Transverse colon (tissue), 4 donors: ENCODE measurements around the gene HMG20A. TPM values are rescaled to one million over a fixed set of nuclear protein-coding genes. Genes with fewer than 3 reads are reported as not detected.

Experiments used
- DNase-seq: peaks from one replicate; pipeline ENCODE4 v3.0.0-alpha.2; 2019
- H3K27ac ChIP-seq, 4 donors: fragments of 200-600 bp; sonication (generic); 2 replicates each; pipeline ENCODE4 v1.5.1; 2016 to 2018; ENCODE audit warnings: inconsistent platforms in 4 of 4
- H3K27me3 ChIP-seq: fragments of 200-600 bp; sonication (generic); 2 replicates; pipeline ENCODE4 v1.5.1; 2017; ENCODE audit warnings: inconsistent platforms
- H3K36me3 ChIP-seq, 4 donors: fragments of 200-600 bp; sonication (generic); 2 replicates each; pipeline ENCODE4 v1.5.1; 2017 to 2019; ENCODE audit warnings: inconsistent platforms in 4 of 4
- H3K4me1 ChIP-seq, 4 donors: fragments of 200-600 bp; sonication (generic); 2 replicates each; pipeline ENCODE4 v1.5.1; 2017 to 2020; ENCODE audit warnings: inconsistent platforms in 4 of 4
- H3K4me3 ChIP-seq, 4 donors: fragments of 200-600 bp; sonication (generic); 1 replicate in 1 of 4; 2 replicates in 3 of 4; pipeline versions ENCODE4 v1.5.1 to v1.6.1; 2017 to 2019; ENCODE audit warnings: inconsistent platforms in 4 of 4
- H3K9me3 ChIP-seq, 2 donors: fragments of 200-600 bp; sonication (generic); 2 replicates each; pipeline ENCODE4 v1.5.1; 2017 to 2019; ENCODE audit warnings: inconsistent platforms in 2 of 2
- EP300 ChIP-seq: sonication (generic); formaldehyde crosslinking; IDR thresholded peaks from one replicate; pipeline ENCODE4 v1.6.1; 2017; ENCODE audit warnings: antibody characterized with exemption, low read depth
- POLR2A ChIP-seq: fragments of 450-650 bp; IDR thresholded peaks from one replicate; pipeline ENCODE4 v1.6.1; 2016; ENCODE audit warnings: antibody characterized with exemption, mild to moderate bottlenecking, moderate library complexity
- POLR2AphosphoS5 ChIP-seq, 3 donors: sonication (generic); formaldehyde crosslinking; IDR thresholded peaks; one replicate each; pipeline ENCODE4 v1.6.1; 2016; ENCODE audit warnings: antibody characterized with exemption in 3 of 3
- WGBS, 2 donors: methylation state at CpG; one replicate each; pipeline ENCODE4 v1.1.5; 2018; ENCODE audit warnings: low coverage in 1 of 2; 5-methylcytosine and 5-hydroxymethylcytosine counted together
- in situ Hi-C, 4 donors: fragments of 200-750 bp; cut with MboI; loops; one replicate each; pipeline versions ENCODE4 v1.15.0 to v1.15.1; 2017; ENCODE audit warnings: low sequenced_read_pairs in 3 of 4, low pct_ligation_motif_present in 1 of 4, low pct_unique_long_range_greater_than_20kb in 1 of 4
- intact Hi-C: fragments of 100-400 bp; cut with DNase I; formaldehyde crosslinking; loops from one replicate; pipeline ENCODE4 v1.15.1; 2023; ENCODE audit warnings: low total_unique reads
- total RNA-seq, 4 donors: library from RNA; depleted of rRNA; stranded (reverse); fragments of >200 nt; gene quantifications; one replicate each; pipeline ENCODE4 v1.1.0, GENCODE V29; 2016
- TF ChIP-seq, protein P1 (sequence below), 5 experiments: fragments of 200-600 bp in 3 of 5; fragments of 450-650 bp in 2 of 5; sonication (generic) in 3 of 5; IDR thresholded peaks; 1 replicate in 2 of 5; 2 replicates in 3 of 5; pipeline ENCODE4 v1.5.1; 2016 to 2017; ENCODE audit warnings: antibody characterized with exemption in 5 of 5, inconsistent platforms in 3 of 5, mild to moderate bottlenecking in 2 of 5, moderate library complexity in 1 of 5

HMG20A gene
- total RNA-seq, 4 donors from 2014 or later, result 27.5 to 51.1 (median 37.0) TPM

DNA sequence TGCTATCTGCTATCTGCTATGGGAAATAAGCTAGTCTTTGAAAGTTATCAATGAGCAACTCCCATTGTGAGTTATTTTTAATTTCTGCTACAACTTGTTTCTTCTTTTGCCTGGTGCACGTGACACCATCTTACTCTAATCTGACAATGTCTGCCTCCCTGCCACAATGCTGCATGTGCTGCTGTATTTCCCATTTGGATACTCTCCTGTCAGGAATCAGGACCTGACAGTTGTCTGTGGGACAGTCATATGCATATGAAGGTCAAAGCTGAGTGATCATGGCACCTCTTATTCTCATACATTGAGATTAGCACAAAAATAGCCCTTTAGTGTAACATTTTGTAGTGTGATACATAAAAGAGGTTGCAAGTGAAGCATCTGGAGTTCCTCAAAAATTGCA lies 45.8 kb downstream of the HMG20A start:
- in situ Hi-C loops, result no loop called here
- no peak for DNase-seq
- 78 to 90% methylated on average over 1 of the region's 1 CpG for WGBS, 2 donors
- Histone ChIP-seq H3K27ac (no peak overlapping the region), H3K9me3 (no peaks in the 10 kb centered on the region), H3K4me3 (no peak overlapping the region), H3K27me3 (no peaks in the 10 kb centered on the region), H3K36me3 (peaks cover 0 to 58% (median 25%) of the 10 kb centered on the region in 4 donors), H3K4me1 (peaks cover 0 to 2% (median 0%) of the 10 kb centered on the region in 4 donors)
- intact Hi-C loops, result no loop called here
- TF ChIP-seq POLR2AphosphoS5 (IDR thresholded peaks at IDR 0.05), result no peak
- TF ChIP-seq POLR2A, result no peak
- no peak for TF ChIP-seq EP300
- TF ChIP-seq, protein P1, sequence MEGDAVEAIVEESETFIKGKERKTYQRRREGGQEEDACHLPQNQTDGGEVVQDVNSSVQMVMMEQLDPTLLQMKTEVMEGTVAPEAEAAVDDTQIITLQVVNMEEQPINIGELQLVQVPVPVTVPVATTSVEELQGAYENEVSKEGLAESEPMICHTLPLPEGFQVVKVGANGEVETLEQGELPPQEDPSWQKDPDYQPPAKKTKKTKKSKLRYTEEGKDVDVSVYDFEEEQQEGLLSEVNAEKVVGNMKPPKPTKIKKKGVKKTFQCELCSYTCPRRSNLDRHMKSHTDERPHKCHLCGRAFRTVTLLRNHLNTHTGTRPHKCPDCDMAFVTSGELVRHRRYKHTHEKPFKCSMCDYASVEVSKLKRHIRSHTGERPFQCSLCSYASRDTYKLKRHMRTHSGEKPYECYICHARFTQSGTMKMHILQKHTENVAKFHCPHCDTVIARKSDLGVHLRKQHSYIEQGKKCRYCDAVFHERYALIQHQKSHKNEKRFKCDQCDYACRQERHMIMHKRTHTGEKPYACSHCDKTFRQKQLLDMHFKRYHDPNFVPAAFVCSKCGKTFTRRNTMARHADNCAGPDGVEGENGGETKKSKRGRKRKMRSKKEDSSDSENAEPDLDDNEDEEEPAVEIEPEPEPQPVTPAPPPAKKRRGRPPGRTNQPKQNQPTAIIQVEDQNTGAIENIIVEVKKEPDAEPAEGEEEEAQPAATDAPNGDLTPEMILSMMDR (IDR thresholded peaks at IDR 0.05), result no peak

DNA sequence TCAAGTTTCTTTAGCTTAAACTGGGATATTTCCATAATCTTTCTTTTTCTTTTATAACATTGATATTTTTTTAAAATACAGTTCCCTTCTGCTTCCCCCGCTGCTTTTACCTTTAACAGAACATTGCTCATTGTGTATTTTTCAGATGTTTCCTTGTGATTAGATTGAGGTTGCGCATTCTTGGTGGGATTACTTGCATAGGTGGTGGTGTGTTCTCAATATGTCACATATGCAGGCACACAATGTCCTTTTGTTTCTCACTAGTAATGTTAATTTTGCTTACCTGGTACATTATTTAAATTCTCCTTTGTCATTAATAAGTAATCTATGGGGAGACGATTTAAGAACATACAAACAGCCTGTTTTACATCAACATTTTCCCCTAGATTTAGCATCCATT lies 48.2 kb downstream of the HMG20A start:
- TF ChIP-seq POLR2A, result no peak
- no peak for TF ChIP-seq POLR2AphosphoS5 (IDR thresholded peaks at IDR 0.05)
- TF ChIP-seq, protein P1 (IDR thresholded peaks at IDR 0.05), result no peak
- no peak for TF ChIP-seq EP300
- no peaks in the 10 kb centered on the region for H3K9me3 ChIP-seq
- H3K4me1 ChIP-seq, result peaks cover 0 to 2% (median 0%) of the 10 kb centered on the region in 4 donors
- intact Hi-C loops, result no loop called here
- no peak overlapping the region for H3K4me3 ChIP-seq
- in situ Hi-C loops, result no loop called here
- H3K27me3 ChIP-seq, result no peaks in the 10 kb centered on the region
- WGBS, 2 donors, result 80 to 97% methylated on average over 3 of the region's 3 CpGs
- peaks cover 0 to 71% (median 28%) of the 10 kb centered on the region in 4 donors for H3K36me3 ChIP-seq
- no peak overlapping the region for H3K27ac ChIP-seq
- DNase-seq, result no peak

DNA sequence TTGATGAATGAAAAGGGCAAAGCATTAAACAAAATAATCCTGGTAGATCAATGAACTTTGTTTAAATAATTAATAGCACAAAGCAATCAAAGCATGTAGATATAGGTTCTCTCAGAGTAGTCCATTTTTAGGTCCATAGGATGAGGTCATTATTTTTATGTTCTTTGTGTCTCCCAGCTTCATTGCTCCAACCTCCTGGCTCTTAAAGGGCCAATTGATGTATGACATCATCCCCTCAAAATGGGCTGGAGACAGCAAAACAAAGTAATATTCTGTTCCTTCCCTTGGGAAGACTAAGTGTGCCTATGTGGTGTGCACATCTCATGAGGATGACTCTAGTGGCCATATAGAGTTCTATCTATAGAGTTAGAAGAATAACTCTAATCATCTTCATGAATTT lies 49.5 kb downstream of the HMG20A start:
- DNase-seq, result no peak
- Histone ChIP-seq H3K27me3 (no peaks in the 10 kb centered on the region), H3K9me3 (no peaks in the 10 kb centered on the region), H3K36me3 (peaks cover 0 to 64% (median 24%) of the 10 kb centered on the region in 4 donors), H3K4me3 (no peak overlapping the region), H3K4me1 (peaks cover 0 to 2% (median 0%) of the 10 kb centered on the region in 4 donors), H3K27ac (no peak overlapping the region)
- in situ Hi-C loops (no loop called here), intact Hi-C loops (no loop called here)
- TF ChIP-seq POLR2A (no peak), EP300 (no peak), POLR2AphosphoS5 (IDR thresholded peaks at IDR 0.05) (no peak)
- TF ChIP-seq, protein P1 (IDR thresholded peaks at IDR 0.05), result no peak

DNA sequence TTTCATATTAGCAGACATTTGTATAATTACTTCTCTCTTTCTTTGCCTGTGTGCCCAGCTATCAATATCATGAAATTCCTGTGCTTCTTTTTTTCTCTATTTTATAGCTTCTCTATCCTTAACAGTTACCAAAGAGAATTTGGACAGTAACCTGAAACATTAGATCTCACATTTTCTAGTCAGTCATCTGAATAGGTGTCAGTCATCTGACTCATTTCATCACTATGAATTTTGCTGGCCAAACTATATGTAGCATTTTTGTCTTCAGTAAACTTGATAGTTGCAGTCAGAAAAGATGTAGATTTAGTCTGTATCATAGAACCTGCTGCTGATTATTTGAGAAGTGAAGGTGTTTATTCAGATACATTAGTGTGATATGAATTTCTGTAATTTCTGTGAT lies 52.6 kb downstream of the HMG20A start:
- no peak overlapping the region for H3K27ac ChIP-seq
- H3K4me1 ChIP-seq, result no peaks in the 10 kb centered on the region
- no peak overlapping the region for H3K4me3 ChIP-seq
- intact Hi-C loops, result no loop called here
- H3K9me3 ChIP-seq, result no peaks in the 10 kb centered on the region
- H3K27me3 ChIP-seq, result no peaks in the 10 kb centered on the region
- H3K36me3 ChIP-seq, result peaks cover 0 to 50% (median 12%) of the 10 kb centered on the region in 4 donors
- in situ Hi-C loops, result no loop called here
- no peak for DNase-seq
- TF ChIP-seq POLR2AphosphoS5 (IDR thresholded peaks at IDR 0.05) (no peak), EP300 (no peak), POLR2A (no peak)
- TF ChIP-seq, protein P1 (IDR thresholded peaks at IDR 0.05), result no peak
